HG02610 (cell line): ENCODE measurements around the gene HPDL.
"Not testable (repeated sequence)": the region's sequence is repeated elsewhere in the genome, so short reads cannot be mapped to it uniquely, and the experiment has no call there.

Source experiments
- ATAC-seq: cut with Tn5 transposase; IDR thresholded peaks from one replicate; pipeline ENCODE4 v1.9.1; 2021; ENCODE audit warnings: mild to moderate bottlenecking, moderate library complexity; ENCODE audit not compliant: unreplicated experiment

Gene HPDL

GRCh38 chr1:45326627-45327623 is at the start of gene HPDL:
HPDL (plus strand) TSS chr1:45326895; CDS start chr1:45327149, 254 bp downstream.
- ATAC-seq = no peak

- ATAC-seq = no peak
These were observed 44.3 kb upstream of the HPDL start for GRCh38 chr1:45282351-45282750.

GRCh38 chr1:45284858-45285257 is 41.8 kb upstream of the HPDL start:
- not testable (repeated sequence) for ATAC-seq

- ATAC-seq = not testable (repeated sequence)
These were observed 40.2 kb upstream of the HPDL start for GRCh38 chr1:45286521-45286920.

- ATAC-seq = not testable (repeated sequence)
These were observed 35.7 kb upstream of the HPDL start for GRCh38 chr1:45291002-45291401.

- ATAC-seq = no peak
These were observed 35.0 kb upstream of the HPDL start for GRCh38 chr1:45291716-45292115.

- ATAC-seq = no peak
These were observed 28.9 kb upstream of the HPDL start for GRCh38 chr1:45297666-45298356.

- ATAC-seq = no peak
These were observed 27.4 kb upstream of the HPDL start for GRCh38 chr1:45299296-45299695.

- no peak for ATAC-seq
These were observed 26.6 kb upstream of the HPDL start for GRCh38 chr1:45299981-45300668.

GRCh38 chr1:45300669-45300997 is 26.1 kb upstream of the HPDL start:
- no peak for ATAC-seq

- no peak for ATAC-seq
These were observed 24.1 kb upstream of the HPDL start for GRCh38 chr1:45302505-45303150.

GRCh38 chr1:45303520-45304310 is 23.0 kb upstream of the HPDL start:
- peak; percentile 70 for ATAC-seq

GRCh38 chr1:45304311-45305081 is 22.2 kb upstream of the HPDL start:
- ATAC-seq = peak; percentile 5

- no peak for ATAC-seq
These were observed 21.5 kb upstream of the HPDL start for GRCh38 chr1:45305231-45305630.

- ATAC-seq = peak; percentile 29
These were observed 20.4 kb upstream of the HPDL start for GRCh38 chr1:45306319-45306718.

- ATAC-seq = no peak
These were observed 19.8 kb upstream of the HPDL start for GRCh38 chr1:45306905-45307304.

GRCh38 chr1:45314266-45314665 is 12.4 kb upstream of the HPDL start:
- ATAC-seq = no peak

- ATAC-seq = no peak
These were observed 9.5 kb upstream of the HPDL start for GRCh38 chr1:45317166-45317565.

GRCh38 chr1:45319761-45320160 is 6.9 kb upstream of the HPDL start:
- no peak for ATAC-seq
